OCI-LY1 (cell line): Measurements from ENCODE around the gene PRKCB.

Experiments used
- H2AFZ ChIP-seq: fragments of 200-600 bp; sonication (generic), shearing (Covaris generic); 2 replicates; pipeline ENCODE4 v1.6.0; 2014; ENCODE audit warnings: antibody characterized with exemption, mild to moderate bottlenecking, low read length
- H3F3A ChIP-seq: fragments of 200-600 bp; sonication (generic), shearing (Covaris generic); 2 replicates; pipeline ENCODE4 v1.6.0; 2014; ENCODE audit warnings: mild to moderate bottlenecking, antibody characterized with exemption, low read length, moderate library complexity; ENCODE audit not compliant: insufficient read depth
- H3K27ac ChIP-seq: fragments of 200-600 bp; sonication (generic); 2 replicates; pipeline ENCODE4 v1.5.1; 2014; ENCODE audit warnings: low read length, mixed run types, mild to moderate bottlenecking, low read depth; ENCODE audit not compliant: poor library complexity, severe bottlenecking
- H3K27me3 ChIP-seq: fragments of 200-600 bp; sonication (generic); 2 replicates; pipeline ENCODE4 v1.6.0; 2014; ENCODE audit warnings: antibody characterized with exemption, mild to moderate bottlenecking, low read length, moderate library complexity; ENCODE audit not compliant: insufficient read depth
- H3K36me3 ChIP-seq: fragments of 200-600 bp; sonication (generic); 2 replicates; pipeline ENCODE4 v1.6.1; 2014; ENCODE audit warnings: mild to moderate bottlenecking, antibody characterized with exemption, low read length, moderate library complexity, mixed read lengths; ENCODE audit not compliant: insufficient read depth
- H3K4me1 ChIP-seq: fragments of 200-600 bp; sonication (generic); 2 replicates; pipeline ENCODE4 v1.5.1; 2014; ENCODE audit warnings: mild to moderate bottlenecking, low read length, moderate library complexity; ENCODE audit not compliant: insufficient read depth, severe bottlenecking
- H3K4me2 ChIP-seq: fragments of 200-600 bp; sonication (generic), shearing (Covaris generic); 2 replicates; pipeline ENCODE4 v1.6.1; 2014; ENCODE audit warnings: low read length
- H3K4me3 ChIP-seq: fragments of 200-600 bp; sonication (generic); 2 replicates; pipeline ENCODE4 v1.5.1; 2014; ENCODE audit warnings: low read length, low read depth, mild to moderate bottlenecking, mixed read lengths; ENCODE audit not compliant: poor library complexity, severe bottlenecking
- H3K79me2 ChIP-seq: fragments of 200-600 bp; shearing (Covaris generic); 2 replicates; pipeline ENCODE4 v1.6.1; 2016; ENCODE audit warnings: mixed run types, low read length, mixed read lengths; ENCODE audit not compliant: insufficient read depth
- H3K9ac ChIP-seq: fragments of 200-600 bp; sonication (generic), shearing (Covaris generic); 2 replicates; pipeline ENCODE4 v1.6.1; 2014; ENCODE audit warnings: mild to moderate bottlenecking, low read length, mixed read lengths
- H3K9me2 ChIP-seq: fragments of 200-600 bp; sonication (generic), shearing (Covaris generic); 2 replicates; pipeline ENCODE4 v1.6.1; 2014; ENCODE audit warnings: low read depth, mild to moderate bottlenecking, low read length, mixed read lengths
- H3K9me3 ChIP-seq: fragments of 200-600 bp; shearing (Covaris generic); 2 replicates; pipeline ENCODE4 v1.6.1; 2014; ENCODE audit warnings: low read length, mixed read lengths
- H4K20me1 ChIP-seq: fragments of 200-600 bp; sonication (generic), shearing (Covaris generic); 2 replicates; pipeline ENCODE4 v1.6.0; 2016; ENCODE audit warnings: mild to moderate bottlenecking, low read length; ENCODE audit not compliant: insufficient read depth
- EZH2 ChIP-seq: fragments of 200-600 bp; sonication (generic), shearing (Covaris generic); IDR thresholded peaks from 2 replicates; pipeline ENCODE4 v1.8.0; 2017; ENCODE audit warnings: borderline replicate concordance, mixed run types, mild to moderate bottlenecking, antibody characterized with exemption, low read length, moderate library complexity, mixed read lengths
- TF ChIP-seq, protein P1 (sequence below): fragments of 200-600 bp; sonication (generic), shearing (Covaris generic); IDR thresholded peaks from 2 replicates; pipeline ENCODE4 v1.5.1; 2017; ENCODE audit warnings: mild to moderate bottlenecking, antibody characterized with exemption, low read length, moderate library complexity, mixed read lengths

Gene PRKCB

GRCh38 chr16:23835390-23836077, at the start of gene PRKCB:
Gene PRKCB (plus strand): TSS chr16:23835983.
- H3K9me3 ChIP-seq = no peaks in the 10 kb centered on the region
- H3K4me3 ChIP-seq = peak within 1 kb of the TSS; percentile 64
- no peaks in the 10 kb centered on the region for H3K27me3 ChIP-seq
- peak within 1 kb of the TSS; percentile 68 for H3K4me2 ChIP-seq
- no peaks in the 10 kb centered on the region for H3K79me2 ChIP-seq
- peak within 1 kb of the TSS; percentile 27 for H3K9ac ChIP-seq
- no peak within 1 kb of the TSS for H3K27ac ChIP-seq
- no peaks in the 10 kb centered on the region for H4K20me1 ChIP-seq
- no peaks in the 10 kb centered on the region for H3F3A ChIP-seq
- H2AFZ ChIP-seq = no peak within 1 kb of the TSS
- TF ChIP-seq, protein P1, sequence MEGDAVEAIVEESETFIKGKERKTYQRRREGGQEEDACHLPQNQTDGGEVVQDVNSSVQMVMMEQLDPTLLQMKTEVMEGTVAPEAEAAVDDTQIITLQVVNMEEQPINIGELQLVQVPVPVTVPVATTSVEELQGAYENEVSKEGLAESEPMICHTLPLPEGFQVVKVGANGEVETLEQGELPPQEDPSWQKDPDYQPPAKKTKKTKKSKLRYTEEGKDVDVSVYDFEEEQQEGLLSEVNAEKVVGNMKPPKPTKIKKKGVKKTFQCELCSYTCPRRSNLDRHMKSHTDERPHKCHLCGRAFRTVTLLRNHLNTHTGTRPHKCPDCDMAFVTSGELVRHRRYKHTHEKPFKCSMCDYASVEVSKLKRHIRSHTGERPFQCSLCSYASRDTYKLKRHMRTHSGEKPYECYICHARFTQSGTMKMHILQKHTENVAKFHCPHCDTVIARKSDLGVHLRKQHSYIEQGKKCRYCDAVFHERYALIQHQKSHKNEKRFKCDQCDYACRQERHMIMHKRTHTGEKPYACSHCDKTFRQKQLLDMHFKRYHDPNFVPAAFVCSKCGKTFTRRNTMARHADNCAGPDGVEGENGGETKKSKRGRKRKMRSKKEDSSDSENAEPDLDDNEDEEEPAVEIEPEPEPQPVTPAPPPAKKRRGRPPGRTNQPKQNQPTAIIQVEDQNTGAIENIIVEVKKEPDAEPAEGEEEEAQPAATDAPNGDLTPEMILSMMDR = no peak
- no peak for TF ChIP-seq EZH2
- no peaks in the 10 kb centered on the region for H3K36me3 ChIP-seq
- no peaks in the 10 kb centered on the region for H3K9me2 ChIP-seq
- peaks cover 24% of the 10 kb centered on the region for H3K4me1 ChIP-seq

DNA sequence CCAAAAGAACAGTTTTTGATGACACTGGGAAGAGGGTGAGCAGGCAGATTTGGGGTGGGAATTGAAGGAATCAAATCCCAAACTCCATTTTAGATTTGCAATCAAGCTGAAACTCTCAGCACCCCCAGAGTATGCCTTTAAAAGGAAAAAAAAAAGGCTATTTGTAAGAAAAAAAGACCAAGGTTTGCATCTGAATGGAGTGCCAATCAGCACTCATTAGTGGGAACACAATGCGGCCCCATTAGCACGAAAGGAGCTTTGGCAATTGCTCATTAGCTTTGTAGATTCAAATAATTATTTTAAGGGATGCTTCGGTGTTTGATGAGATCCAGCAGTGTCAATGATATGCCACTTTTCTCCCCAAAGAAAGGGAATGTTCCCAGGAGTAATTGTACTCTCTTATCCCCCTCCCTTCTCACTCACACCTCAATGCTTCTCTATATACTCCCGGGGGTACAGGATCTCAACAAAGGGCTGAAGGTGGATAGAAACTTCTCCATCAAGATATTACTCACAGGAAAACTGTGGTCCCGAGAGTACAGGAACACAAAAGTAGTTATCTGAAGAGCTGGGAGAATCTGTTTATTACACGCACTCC, 48.7 kb upstream of the PRKCB start:
- Histone ChIP-seq H4K20me1 (no peaks in the 10 kb centered on the region), H3K4me1 (no peaks in the 10 kb centered on the region), H3K9ac (no peak overlapping the region), H3K79me2 (no peaks in the 10 kb centered on the region), H3K4me2 (no peak overlapping the region), H3K4me3 (no peak overlapping the region), H3K9me3 (no peaks in the 10 kb centered on the region), H3K27ac (no peak overlapping the region), H3F3A (no peaks in the 10 kb centered on the region), H2AFZ (no peak overlapping the region), H3K9me2 (no peaks in the 10 kb centered on the region), H3K36me3 (no peaks in the 10 kb centered on the region), H3K27me3 (no peaks in the 10 kb centered on the region; the same call in 1 of the 2 replicates)
- TF ChIP-seq, protein P1 = no peak
- no peak for TF ChIP-seq EZH2

DNA sequence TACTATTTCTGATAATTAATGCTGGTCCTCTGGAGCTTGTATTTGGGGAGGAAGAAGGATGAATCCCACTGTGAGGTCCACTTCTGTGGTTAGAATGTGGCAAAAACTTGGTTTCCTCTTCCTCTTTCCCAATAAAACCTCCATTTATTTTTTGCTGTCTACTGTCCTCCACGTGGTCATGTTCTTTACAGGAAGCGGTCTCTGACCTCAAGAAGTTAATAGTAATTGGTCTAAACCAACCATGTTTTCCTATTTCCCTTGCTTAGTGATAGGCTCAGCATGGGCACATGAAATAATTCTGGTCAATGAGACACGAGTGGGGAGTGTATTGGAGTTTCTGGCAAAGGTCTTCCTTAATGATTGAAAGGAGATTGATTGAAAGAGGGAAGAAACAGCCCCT, 47.1 kb upstream of the PRKCB start:
- Histone ChIP-seq H3K27me3 (no peaks in the 10 kb centered on the region; the same call in 1 of the 2 replicates), H3K4me1 (no peaks in the 10 kb centered on the region), H3K9me2 (no peaks in the 10 kb centered on the region), H3F3A (no peaks in the 10 kb centered on the region), H3K4me2 (no peak overlapping the region), H3K27ac (no peak overlapping the region), H4K20me1 (no peaks in the 10 kb centered on the region), H3K79me2 (no peaks in the 10 kb centered on the region), H2AFZ (no peak overlapping the region), H3K9me3 (no peaks in the 10 kb centered on the region), H3K36me3 (no peaks in the 10 kb centered on the region), H3K9ac (no peak overlapping the region), H3K4me3 (no peak overlapping the region)
- TF ChIP-seq, protein P1 = no peak
- no peak for TF ChIP-seq EZH2
